Measurements from ENCODE around the gene NHERF2. TPM values are rescaled to one million over a fixed set of nuclear protein-coding genes. Genes with fewer than 3 reads are reported as not detected.
"Not testable (repeated sequence)": the region's sequence is repeated elsewhere in the genome, so short reads cannot be mapped to it uniquely, and the experiment has no call there.

The NHERF2 gene
- total and polyA plus RNA-seq, 11 donors, result 124 to 496 (median 227) TPM

DNA sequence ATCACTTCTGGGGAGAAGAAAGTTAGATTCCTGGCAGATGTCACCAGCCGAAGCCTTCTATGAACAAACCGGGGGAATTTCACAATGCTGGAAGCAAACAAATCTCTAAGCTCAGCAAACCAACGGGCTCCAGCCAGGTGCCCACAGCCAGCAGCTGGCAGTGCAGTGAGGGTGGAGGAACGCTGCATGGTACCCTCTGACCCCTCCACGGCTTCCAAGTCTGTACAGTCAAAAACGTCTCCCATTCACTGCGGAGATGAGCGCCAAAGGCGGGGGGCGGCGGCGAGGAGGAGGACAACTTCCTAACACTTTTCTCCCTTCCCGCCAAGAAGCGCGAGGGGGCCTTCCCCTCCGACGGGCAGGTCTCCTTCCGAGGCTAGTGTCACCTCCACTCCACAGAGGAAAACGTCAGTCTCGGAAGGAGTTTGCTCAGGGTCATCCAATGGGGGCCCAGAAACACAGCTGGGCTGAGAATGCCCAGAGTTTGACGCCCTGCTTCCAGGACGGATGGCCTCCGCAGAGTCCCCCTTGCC is 18.0 kb upstream of the NHERF2 start:
- TF ChIP-seq POLR2A (IDR thresholded peaks at IDR 0.05), result no peak
- TF ChIP-seq CTCF (IDR thresholded peaks at IDR 0.05), result no peak
- H3K27ac ChIP-seq, result peak overlapping the region; percentile 58 to 94 (median 88)
- H3K4me3 ChIP-seq, result peak overlapping the region; percentile 69 to 100 (median 94)
- no peaks in the 10 kb centered on the region for H3K27me3 ChIP-seq
- ATAC-seq (no peak), DNase-seq (peak in 2 of 5 donors; percentile 23 to 32)
- no peaks in the 10 kb centered on the region for H3K36me3 ChIP-seq
- intact Hi-C loops (cut with DNase I), result loop anchor here in 2 of 10 donors (2.0 to 10.0 kb wide), 3 partner anchors 24 to 496 kb away; partner anchors contain the start of genes GFER (in 1 of the 2) and TRAF7 (in 1 of the 2)
- WGBS, 4 donors, result 7 to 17% (median 7%) methylated on average over 16 to 23 of the region's 23 CpGs
- H3K9me3 ChIP-seq, result no peaks in the 10 kb centered on the region
- H3K4me1 ChIP-seq, result peaks cover 20 to 66% (median 48%) of the 10 kb centered on the region in 12 donors

DNA sequence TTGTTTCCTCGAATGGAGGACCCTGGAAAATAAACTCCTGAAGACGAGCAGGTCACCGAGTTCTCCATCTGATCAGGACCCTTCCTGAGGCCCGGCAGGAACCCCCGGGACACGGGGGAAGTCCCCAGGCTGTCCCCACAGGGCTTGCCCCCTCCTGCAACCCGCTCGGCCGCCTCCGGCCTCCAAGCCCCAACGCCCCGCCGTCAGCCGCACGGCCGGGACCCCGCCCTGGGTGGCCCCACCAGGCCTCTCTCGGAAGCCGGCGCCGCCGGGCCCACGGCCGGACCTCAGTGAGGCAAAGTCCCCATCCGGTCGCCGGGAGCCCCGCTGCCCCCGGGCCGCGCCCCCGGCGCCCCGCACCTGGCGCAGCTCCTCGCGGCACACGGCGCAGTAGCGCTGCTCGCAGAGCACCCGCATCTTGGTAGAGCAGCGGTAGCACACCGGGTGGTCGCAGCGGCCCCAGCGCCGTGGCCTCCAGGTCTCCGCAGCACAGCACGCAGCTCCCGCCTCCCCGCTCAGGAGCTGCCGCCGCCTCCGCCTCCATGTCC is 17.5 kb upstream of the NHERF2 start:
- Histone ChIP-seq H3K27ac (peak overlapping the region; percentile 58 to 94 (median 88)), H3K4me3 (peak overlapping the region; percentile 69 to 100 (median 94)), H3K27me3 (no peaks in the 10 kb centered on the region), H3K9me3 (no peaks in the 10 kb centered on the region), H3K36me3 (no peaks in the 10 kb centered on the region), H3K4me1 (peaks cover 20 to 60% (median 43%) of the 10 kb centered on the region in 12 donors)
- peak in 2 of 5 donors; percentile 33 to 34 for DNase-seq
- TF ChIP-seq POLR2A (IDR thresholded peaks at IDR 0.05) (no peak), CTCF (IDR thresholded peaks at IDR 0.05) (no peak)
- ATAC-seq, result peak in 2 of 4 donors; percentile 2 to 15
- intact Hi-C loops (cut with DNase I), result loop anchor here in 2 of 10 donors (2.0 to 10.0 kb wide), 3 partner anchors 24 to 496 kb away; partner anchors contain the start of genes GFER (in 1 of the 2) and TRAF7 (in 1 of the 2)
- WGBS, 4 donors, result 0 to 1% (median 0%) methylated on average over 1 to 55 of the region's 55 CpGs

DNA sequence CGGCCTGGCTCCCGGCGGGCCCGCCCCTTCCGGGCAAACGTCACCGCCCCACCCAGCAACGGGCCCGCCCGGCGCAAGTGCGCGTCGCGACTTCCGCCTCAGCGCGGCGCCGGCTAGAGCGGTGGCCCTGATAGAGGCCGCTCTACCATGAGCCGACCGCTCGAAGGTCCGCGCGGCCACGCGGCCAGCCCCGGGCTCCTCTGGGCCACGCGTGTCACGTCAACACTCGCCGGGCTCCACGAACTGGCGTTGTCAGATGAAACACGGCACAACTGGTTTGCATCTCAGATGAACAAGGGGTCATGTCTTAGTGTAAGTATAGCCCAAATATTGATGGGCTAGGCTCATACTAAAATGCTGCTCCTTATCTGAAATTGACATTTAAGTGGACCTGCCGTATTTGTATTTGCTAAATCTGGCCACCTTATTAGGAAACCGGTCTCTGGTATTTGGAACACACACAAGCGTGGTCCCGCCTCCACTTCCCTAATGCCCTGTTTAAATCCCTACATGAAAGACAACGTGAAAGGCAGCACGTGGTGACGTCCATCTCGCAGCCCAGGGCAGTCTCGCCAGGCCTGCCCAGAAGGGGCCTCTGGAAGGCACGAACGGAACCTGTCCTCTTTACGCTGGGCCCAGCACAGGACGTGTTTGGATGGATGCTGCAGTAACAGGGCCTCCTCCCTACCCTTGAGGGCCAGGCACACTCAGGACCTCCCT is 16.8 kb upstream of the NHERF2 start, which contains the start of gene ZNF598:
Gene ZNF598 (minus strand): TSS at position 31 of the 720 bp plus-strand sequence.
- peaks cover 20 to 53% (median 38%) of the 10 kb centered on the region in 12 donors for H3K4me1 ChIP-seq
- peak in 2 of 12 donors; percentile 6 to 24 for TF ChIP-seq CTCF (IDR thresholded peaks at IDR 0.05)
- peak in 1 of 2 donors; percentile 92 for TF ChIP-seq POLR2A (IDR thresholded peaks at IDR 0.05)
- no peaks in the 10 kb centered on the region for H3K9me3 ChIP-seq
- peak within 1 kb of the TSS; percentile 58 to 98 (median 93) for H3K27ac ChIP-seq
- WGBS, 4 donors, result 1 to 6% (median 3%) methylated on average over 21 to 52 of the region's 52 CpGs
- DNase-seq (peak; percentile 87 to 91 (median 88)), ATAC-seq (peak; percentile 90 to 97 (median 96))
- intact Hi-C loops (cut with DNase I), result loop anchor here in 3 of 10 donors (2.0 to 10.0 kb wide), 4 partner anchors 25 to 495 kb away; partner anchors contain the start of genes GFER (in 1 of the 3) and TRAF7 (in 1 of the 3)
- no peaks in the 10 kb centered on the region for H3K36me3 ChIP-seq
- no peaks in the 10 kb centered on the region for H3K27me3 ChIP-seq
- H3K4me3 ChIP-seq, result peak within 1 kb of the TSS; percentile 69 to 100 (median 94)

DNA sequence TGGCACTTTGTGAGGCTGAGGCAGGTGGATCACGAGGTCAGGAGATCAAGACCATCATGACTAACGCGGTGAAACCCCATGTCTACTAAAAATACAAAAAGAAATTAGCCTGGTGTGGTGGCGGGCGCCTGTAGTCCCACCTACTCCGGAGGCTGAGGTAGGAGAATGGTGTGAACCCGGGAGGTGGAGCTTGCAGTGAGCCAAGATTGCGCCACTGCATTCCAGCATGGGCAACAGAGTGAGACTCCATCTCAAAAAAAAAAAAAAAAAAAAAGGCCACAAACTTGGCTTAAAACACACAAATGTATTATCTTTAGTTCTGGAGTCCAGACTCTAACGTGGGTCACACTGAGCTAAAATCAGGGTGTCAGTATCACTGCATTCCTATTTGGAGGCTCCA is 15.0 kb upstream of the NHERF2 start:
- WGBS, 4 donors, result 83 to 92% (median 88%) methylated on average over 9 of the region's 9 CpGs
- intact Hi-C loops (cut with DNase I), result loop anchor here in 1 of 10 donors (5.0 kb wide), 1 partner anchor 141 kb away; no protein-coding TSS in a partner anchor
- ATAC-seq, result not testable (repeated sequence)

More for the DNA sequence above, 15.0 kb upstream of the NHERF2 start:
- H3K27ac ChIP-seq, H3K36me3 ChIP-seq, H3K27me3 ChIP-seq, H3K4me3 ChIP-seq, H3K9me3 ChIP-seq, DNase-seq: not testable (repeated sequence)
- peaks cover 20 to 35% (median 29%) of the 10 kb centered on the region in 12 donors for H3K4me1 ChIP-seq
